Body of pancreas (tissue), 4 donors: Measurements from ENCODE around the gene ZNF775. TPM values are rescaled to one million over a fixed set of nuclear protein-coding genes. Genes with fewer than 3 reads are reported as not detected.
A peak's percentile ranks its signal among the peaks of the same experiment; 100 is the strongest.

Experiments
- ATAC-seq: fragments of 150-250 bp; one replicate; pipeline ENCODE4 v1.9.1; 2016
- DNase-seq, 4 donors: peaks; one replicate each; pipeline ENCODE4 v3.0.0-alpha.2; 2019
- H3K27ac ChIP-seq, 4 donors: fragments of 200-600 bp; sonication (generic); 1 replicate in 3 of 4; 2 replicates in 1 of 4; pipeline versions ENCODE4 v1.5.1 to v1.6.1; 2016 to 2019; ENCODE audit warnings: mild to moderate bottlenecking in 1 of 4, mixed read lengths in 1 of 4, moderate library complexity in 1 of 4
- H3K27me3 ChIP-seq, 2 donors: fragments of 200-600 bp; sonication (generic); one replicate each; pipeline ENCODE4 v1.6.0; 2016; ENCODE audit warnings: mild to moderate bottlenecking in 1 of 2
- H3K36me3 ChIP-seq, 2 donors: fragments of 200-600 bp; sonication (generic); replicated peaks in 1 of 2; 2 replicates each; pipeline ENCODE4 v1.5.1; 2016; ENCODE audit warnings: low read depth in 2 of 2; ENCODE audit not compliant: insufficient read depth in 1 of 2
- H3K4me1 ChIP-seq: fragments of 200-600 bp; sonication (generic); one replicate; pipeline ENCODE4 v1.6.0; 2016
- H3K4me3 ChIP-seq, 2 donors: fragments of 200-600 bp; sonication (generic); 1 replicate in 1 of 2; 2 replicates in 1 of 2; pipeline ENCODE4 v1.5.1; 2016 to 2019
- H3K9me3 ChIP-seq, 3 donors: fragments of 200-600 bp; sonication (generic); 1 replicate in 2 of 3; 2 replicates in 1 of 3; pipeline ENCODE4 v1.5.1; 2016
- CTCF ChIP-seq, 7 experiments: fragments of 450-650 bp in 4 of 7; fragments of 200-600 bp in 3 of 7; sonication (generic) in 3 of 7; IDR thresholded peaks; one replicate each; pipeline ENCODE4 v1.5.1; 2016 to 2019; ENCODE audit warnings: antibody characterized with exemption in 7 of 7
- POLR2A ChIP-seq, 3 donors: fragments of 450-650 bp; IDR thresholded peaks; one replicate each; pipeline ENCODE4 v1.6.1; 2016; ENCODE audit warnings: antibody characterized with exemption in 3 of 3, mild to moderate bottlenecking in 2 of 3
- WGBS, 2 donors: methylation state at CpG; one replicate each; pipeline ENCODE4 v1.1.5; 2017; 5-methylcytosine and 5-hydroxymethylcytosine counted together
- intact Hi-C: fragments of 100-400 bp; cut with DNase I; formaldehyde crosslinking; loops from one replicate; pipeline ENCODE4 v1.15.1; 2023
- total RNA-seq, 2 donors: library from RNA; depleted of rRNA; stranded (reverse); fragments of >200 nt; gene quantifications; one replicate each; pipeline ENCODE4 v1.1.0, GENCODE V29; 2016

ZNF775 gene
- total RNA-seq, 2 donors from 2014 or later = 6.0 to 10.2 TPM

GRCh38 chr7:150343225-150343624 is 35.9 kb upstream of the ZNF775 start:
- TF ChIP-seq CTCF (IDR thresholded peaks at IDR 0.05) (no peak), POLR2A (IDR thresholded peaks at IDR 0.05) (no peak)
- 80 to 83% methylated on average over 2 of the region's 2 CpGs for WGBS, 2 donors

GRCh38 chr7:150344299-150344698 is 34.8 kb upstream of the ZNF775 start:
- DNase-seq (no peak), ATAC-seq (no peak)
- Histone ChIP-seq H3K4me3 (no peak overlapping the region), H3K27ac (no peak overlapping the region), H3K9me3 (no peaks in the 10 kb centered on the region), H3K36me3 (no peaks in the 10 kb centered on the region), H3K27me3 (no peaks in the 10 kb centered on the region), H3K4me1 (peaks cover 21% of the 10 kb centered on the region)
- intact Hi-C loops = no loop called here
- TF ChIP-seq POLR2A (IDR thresholded peaks at IDR 0.05) (no peak), CTCF (IDR thresholded peaks at IDR 0.05) (no peak)

More at GRCh38 chr7:150343225-150343624, 35.9 kb upstream of the ZNF775 start:
- Histone ChIP-seq H3K4me1 (peaks cover 32% of the 10 kb centered on the region), H3K27ac (no peak overlapping the region), H3K9me3 (no peaks in the 10 kb centered on the region), H3K36me3 (no peaks in the 10 kb centered on the region), H3K27me3 (no peaks in the 10 kb centered on the region), H3K4me3 (no peak overlapping the region)
- no peak for ATAC-seq
- DNase-seq = no peak
- intact Hi-C loops = no loop called here

GRCh38 chr7:150345012-150345411 is 34.1 kb upstream of the ZNF775 start:
- WGBS, 2 donors = 94 to 100% methylated on average over 1 of the region's 1 CpG
- DNase-seq = no peak
- intact Hi-C loops = no loop called here

GRCh38 chr7:150346922-150347321 is 32.2 kb upstream of the ZNF775 start:
- WGBS, 2 donors = 76 to 93% methylated on average over 5 of the region's 5 CpGs
- intact Hi-C loops = no loop called here
- H3K4me1 ChIP-seq = peaks cover 3% of the 10 kb centered on the region
- no peaks in the 10 kb centered on the region for H3K36me3 ChIP-seq
- H3K4me3 ChIP-seq = no peak overlapping the region
- no peak overlapping the region for H3K27ac ChIP-seq
- no peak for DNase-seq
- no peaks in the 10 kb centered on the region for H3K27me3 ChIP-seq
- TF ChIP-seq POLR2A (IDR thresholded peaks at IDR 0.05) (no peak), CTCF (IDR thresholded peaks at IDR 0.05) (no peak)
- no peaks in the 10 kb centered on the region for H3K9me3 ChIP-seq
- no peak for ATAC-seq

More at GRCh38 chr7:150345012-150345411, 34.1 kb upstream of the ZNF775 start:
- no peak for ATAC-seq
- no peaks in the 10 kb centered on the region for H3K27me3 ChIP-seq
- H3K27ac ChIP-seq = no peak overlapping the region
- no peak for TF ChIP-seq CTCF (IDR thresholded peaks at IDR 0.05)
- H3K4me3 ChIP-seq = no peak overlapping the region
- peaks cover 14% of the 10 kb centered on the region for H3K4me1 ChIP-seq
- no peaks in the 10 kb centered on the region for H3K36me3 ChIP-seq
- no peaks in the 10 kb centered on the region for H3K9me3 ChIP-seq

GRCh38 chr7:150351587-150352194 is 27.4 kb upstream of the ZNF775 start:
- Histone ChIP-seq H3K4me1 (peaks cover 22% of the 10 kb centered on the region), H3K4me3 (no peak overlapping the region), H3K36me3 (no peaks in the 10 kb centered on the region), H3K9me3 (no peaks in the 10 kb centered on the region), H3K27ac (peak overlapping the region in 1 of 4 donors; percentile 32), H3K27me3 (no peaks in the 10 kb centered on the region)
- intact Hi-C loops = no loop called here
- TF ChIP-seq POLR2A (IDR thresholded peaks at IDR 0.05) (no peak), CTCF (IDR thresholded peaks at IDR 0.05) (no peak)
- DNase-seq = no peak
- ATAC-seq = no peak
- WGBS, 2 donors = 62 to 63% methylated on average over 8 of the region's 8 CpGs
